ENCODE measurements around the gene OR2C1. TPM values are rescaled to one million over a fixed set of nuclear protein-coding genes. Genes with fewer than 3 reads are reported as not detected.

OR2C1 gene
- total RNA-seq, 1 donor from 2014 or later = not detected

- H3K4me3 ChIP-seq (ENCODE audit: insufficient read depth, low read depth, low read length) = no peak overlapping the region
- H3K27ac Mint-ChIP-seq (ENCODE audit: unreplicated experiment) = no peak overlapping the region
- H3K27me3 Mint-ChIP-seq (ENCODE audit: low read depth, unreplicated experiment) = peaks cover 22% of the 10 kb centered on the region
- no peaks in the 10 kb centered on the region for H3K4me1 Mint-ChIP-seq (ENCODE audit: low read depth, unreplicated experiment)
- FAIRE-seq (no peak), DNase-seq (ENCODE audit: low read depth) (no peak)
- no peaks in the 10 kb centered on the region for H3K27me3 ChIP-seq (ENCODE audit: insufficient read depth, low read length)
- TF ChIP-seq EZH2 (IDR thresholded peaks at IDR 0.05; ENCODE audit: insufficient read depth, low read length) = no peak
- TF ChIP-seq CTCF (IDR thresholded peaks at IDR 0.05; ENCODE audit: insufficient read depth, low read depth, low read length) = no peak
- no peaks in the 10 kb centered on the region for H3K36me3 Mint-ChIP-seq (ENCODE audit: low read depth, unreplicated experiment)
- H4K20me1 ChIP-seq (ENCODE audit: insufficient read depth, low read length) = no peaks in the 10 kb centered on the region
- H3K79me2 ChIP-seq (ENCODE audit: insufficient read depth, low read length) = no peaks in the 10 kb centered on the region
- no peaks in the 10 kb centered on the region for H3K36me3 ChIP-seq (ENCODE audit: insufficient read depth, low read length)
- no peak overlapping the region for H3K4me2 ChIP-seq (ENCODE audit: low read length)
- no peak overlapping the region for H3K27ac ChIP-seq (ENCODE audit: low read depth, low read length)
- no peaks in the 10 kb centered on the region for H3K9me3 Mint-ChIP-seq (ENCODE audit: unreplicated experiment)
- no peaks in the 10 kb centered on the region for H3K4me1 ChIP-seq (ENCODE audit: insufficient read depth, low read length)
- no peak overlapping the region for H3K9ac ChIP-seq (ENCODE audit: low read length)
- no peak overlapping the region for H2AFZ ChIP-seq (ENCODE audit: low read depth, low read length)
- H3K9me3 ChIP-seq (ENCODE audit: insufficient read depth, low read depth, low read length) = no peaks in the 10 kb centered on the region
- H3K4me3 Mint-ChIP-seq (ENCODE audit: unreplicated experiment) = no peak overlapping the region
These were observed 6.5 kb upstream of the OR2C1 start for GRCh38 chr16:3349175-3349574.

GRCh38 chr16:3356118-3356517, 429 bp downstream of the OR2C1 start:
- H3K9me3 ChIP-seq (ENCODE audit: insufficient read depth, low read depth, low read length) = no peaks in the 10 kb centered on the region
- H3K4me1 ChIP-seq (ENCODE audit: insufficient read depth, low read length) = no peaks in the 10 kb centered on the region
- Mint-ChIP-seq H3K4me1 (ENCODE audit: low read depth, unreplicated experiment) (peaks cover 6% of the 10 kb centered on the region), H3K27me3 (ENCODE audit: low read depth, unreplicated experiment) (peaks cover 26% of the 10 kb centered on the region), H3K9me3 (ENCODE audit: unreplicated experiment) (no peaks in the 10 kb centered on the region), H3K36me3 (ENCODE audit: low read depth, unreplicated experiment) (no peaks in the 10 kb centered on the region), H3K4me3 (ENCODE audit: unreplicated experiment) (no peak overlapping the region), H3K27ac (ENCODE audit: unreplicated experiment) (no peak overlapping the region)
- H2AFZ ChIP-seq (ENCODE audit: low read depth, low read length) = no peak overlapping the region
- no peak overlapping the region for H3K4me2 ChIP-seq (ENCODE audit: low read length)
- H3K27me3 ChIP-seq (ENCODE audit: insufficient read depth, low read length) = no peaks in the 10 kb centered on the region
- DNase-seq (ENCODE audit: low read depth) = no peak
- no peak overlapping the region for H3K27ac ChIP-seq (ENCODE audit: low read depth, low read length)
- no peak for FAIRE-seq
- no peaks in the 10 kb centered on the region for H3K36me3 ChIP-seq (ENCODE audit: insufficient read depth, low read length)
- no peak for TF ChIP-seq CTCF (IDR thresholded peaks at IDR 0.05; ENCODE audit: insufficient read depth, low read depth, low read length)
- TF ChIP-seq EZH2 (IDR thresholded peaks at IDR 0.05; ENCODE audit: insufficient read depth, low read length) = no peak
- H3K79me2 ChIP-seq (ENCODE audit: insufficient read depth, low read length) = no peaks in the 10 kb centered on the region
- no peak overlapping the region for H3K4me3 ChIP-seq (ENCODE audit: insufficient read depth, low read depth, low read length)
- no peak overlapping the region for H3K9ac ChIP-seq (ENCODE audit: low read length)
- H4K20me1 ChIP-seq (ENCODE audit: insufficient read depth, low read length) = no peaks in the 10 kb centered on the region

GRCh38 chr16:3358871-3359270, 3.2 kb downstream of the OR2C1 start:
- no peaks in the 10 kb centered on the region for H3K9me3 ChIP-seq (ENCODE audit: insufficient read depth, low read depth, low read length)
- H3K27me3 ChIP-seq (ENCODE audit: insufficient read depth, low read length) = peaks cover 5% of the 10 kb centered on the region
- no peaks in the 10 kb centered on the region for H3K4me1 ChIP-seq (ENCODE audit: insufficient read depth, low read length)
- no peaks in the 10 kb centered on the region for H3K79me2 ChIP-seq (ENCODE audit: insufficient read depth, low read length)
- Mint-ChIP-seq H3K4me3 (ENCODE audit: unreplicated experiment) (no peak overlapping the region), H3K36me3 (ENCODE audit: low read depth, unreplicated experiment) (no peaks in the 10 kb centered on the region), H3K27ac (ENCODE audit: unreplicated experiment) (no peak overlapping the region), H3K27me3 (ENCODE audit: low read depth, unreplicated experiment) (peaks cover 30% of the 10 kb centered on the region), H3K4me1 (ENCODE audit: low read depth, unreplicated experiment) (peaks cover 6% of the 10 kb centered on the region), H3K9me3 (ENCODE audit: unreplicated experiment) (no peaks in the 10 kb centered on the region)
- H3K9ac ChIP-seq (ENCODE audit: low read length) = no peak overlapping the region
- FAIRE-seq (no peak), DNase-seq (ENCODE audit: low read depth) (peak; percentile 8)
- no peak overlapping the region for H3K4me2 ChIP-seq (ENCODE audit: low read length)
- no peak for TF ChIP-seq CTCF (IDR thresholded peaks at IDR 0.05; ENCODE audit: insufficient read depth, low read depth, low read length)
- TF ChIP-seq EZH2 (IDR thresholded peaks at IDR 0.05; ENCODE audit: insufficient read depth, low read length) = no peak
- no peaks in the 10 kb centered on the region for H4K20me1 ChIP-seq (ENCODE audit: insufficient read depth, low read length)
- no peaks in the 10 kb centered on the region for H3K36me3 ChIP-seq (ENCODE audit: insufficient read depth, low read length)
- no peak overlapping the region for H3K27ac ChIP-seq (ENCODE audit: low read depth, low read length)
- no peak overlapping the region for H2AFZ ChIP-seq (ENCODE audit: low read depth, low read length)
- no peak overlapping the region for H3K4me3 ChIP-seq (ENCODE audit: insufficient read depth, low read depth, low read length)

All from astrocyte (in vitro differentiated cells and primary cell).